Bronchial epithelial cell (primary cell): ENCODE measurements around the gene CEP63. TPM values are rescaled to one million over a fixed set of nuclear protein-coding genes. Genes with fewer than 3 reads are reported as not detected.

ENCODE experiments used
- DNase-seq: peaks from one replicate; pipeline ENCODE4 v3.0.0-alpha.2; 2010; ENCODE audit warnings: low read depth
- FAIRE-seq: peaks from 2 replicates; lab custom pipeline; 2011; peaks lifted over from hg19 to GRCh38; lab: Jason Lieb, UNC
- H3K27me3 ChIP-seq: 2 replicates; pipeline ENCODE4 v1.5.1; 2011; ENCODE audit warnings: low read length; ENCODE audit not compliant: control insufficient read depth, insufficient read depth
- H3K36me3 ChIP-seq: 2 replicates; pipeline ENCODE4 v1.5.1; 2011; ENCODE audit warnings: low read length; ENCODE audit not compliant: control insufficient read depth, insufficient read depth
- H3K4me3 ChIP-seq: 2 replicates; pipeline ENCODE4 v1.5.1; 2011; ENCODE audit warnings: mild to moderate bottlenecking, low read depth, low read length, control low read depth
- CTCF ChIP-seq: IDR thresholded peaks from 2 replicates; pipeline ENCODE4 v1.5.1; 2011; ENCODE audit warnings: mild to moderate bottlenecking, moderate library complexity, low read length, control low read depth, inconsistent platforms; ENCODE audit not compliant: insufficient read depth, severe bottlenecking
- total RNA-seq: library from RNA; depleted of rRNA; stranded (reverse); fragments of >200 nt; gene quantifications from 2 replicates; pipeline ENCODE4 v1.2.1, GENCODE V29; 2014

CEP63 gene
- total RNA-seq, 1 donor from 2014 or later = 10.3 TPM

DNA sequence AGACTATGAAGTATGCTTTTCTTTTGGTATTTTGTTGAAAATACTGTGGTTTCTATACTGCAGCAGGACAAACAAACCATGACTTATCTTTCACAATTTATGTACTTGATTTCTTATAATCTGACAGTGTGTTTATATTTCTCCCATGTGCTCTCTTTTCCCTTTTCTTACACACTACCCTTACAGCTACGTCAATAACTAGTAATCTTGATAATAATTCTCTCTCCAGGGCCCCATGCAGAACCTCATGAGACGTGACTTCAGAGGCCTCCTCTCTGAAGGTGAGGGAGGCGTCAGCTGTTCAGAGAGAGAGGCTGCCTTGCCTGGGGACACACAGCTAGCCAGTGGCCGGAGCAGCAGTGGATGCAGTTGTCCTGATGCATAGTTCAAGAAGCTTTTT lies 129.1 kb downstream of the CEP63 start:
- Histone ChIP-seq H3K27me3 (peaks cover 2% of the 10 kb centered on the region), H3K36me3 (no peaks in the 10 kb centered on the region), H3K4me3 (no peak overlapping the region)
- no peak for DNase-seq
- no peak for TF ChIP-seq CTCF
- FAIRE-seq = no peak

DNA sequence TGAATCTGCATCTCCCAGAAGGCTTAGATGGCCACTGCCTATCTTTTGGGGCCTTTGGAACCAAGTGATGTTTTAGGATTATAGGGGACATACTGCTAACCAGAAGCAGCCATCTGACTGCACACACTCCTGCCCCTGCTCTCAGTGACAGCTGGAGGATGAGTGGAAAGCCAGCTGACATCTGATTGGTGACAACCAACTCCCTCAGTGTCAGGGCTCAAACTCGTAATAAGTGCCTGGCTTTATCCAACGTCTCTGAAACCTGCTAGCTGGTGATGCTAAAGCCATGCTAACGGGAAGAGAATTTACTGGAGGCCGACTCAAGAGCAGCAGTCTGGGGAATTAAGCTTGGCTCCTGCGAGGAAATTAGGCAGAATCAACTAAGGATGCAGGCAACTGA lies 129.9 kb downstream of the CEP63 start:
- TF ChIP-seq CTCF = no peak
- DNase-seq = no peak
- Histone ChIP-seq H3K4me3 (no peak overlapping the region), H3K27me3 (no peaks in the 10 kb centered on the region), H3K36me3 (no peaks in the 10 kb centered on the region)
- no peak for FAIRE-seq

- no peak for FAIRE-seq
- H3K36me3 ChIP-seq = no peaks in the 10 kb centered on the region
Measured at GRCh38 chr3:134617608-134618477, 132.0 kb downstream of the CEP63 start.

DNA sequence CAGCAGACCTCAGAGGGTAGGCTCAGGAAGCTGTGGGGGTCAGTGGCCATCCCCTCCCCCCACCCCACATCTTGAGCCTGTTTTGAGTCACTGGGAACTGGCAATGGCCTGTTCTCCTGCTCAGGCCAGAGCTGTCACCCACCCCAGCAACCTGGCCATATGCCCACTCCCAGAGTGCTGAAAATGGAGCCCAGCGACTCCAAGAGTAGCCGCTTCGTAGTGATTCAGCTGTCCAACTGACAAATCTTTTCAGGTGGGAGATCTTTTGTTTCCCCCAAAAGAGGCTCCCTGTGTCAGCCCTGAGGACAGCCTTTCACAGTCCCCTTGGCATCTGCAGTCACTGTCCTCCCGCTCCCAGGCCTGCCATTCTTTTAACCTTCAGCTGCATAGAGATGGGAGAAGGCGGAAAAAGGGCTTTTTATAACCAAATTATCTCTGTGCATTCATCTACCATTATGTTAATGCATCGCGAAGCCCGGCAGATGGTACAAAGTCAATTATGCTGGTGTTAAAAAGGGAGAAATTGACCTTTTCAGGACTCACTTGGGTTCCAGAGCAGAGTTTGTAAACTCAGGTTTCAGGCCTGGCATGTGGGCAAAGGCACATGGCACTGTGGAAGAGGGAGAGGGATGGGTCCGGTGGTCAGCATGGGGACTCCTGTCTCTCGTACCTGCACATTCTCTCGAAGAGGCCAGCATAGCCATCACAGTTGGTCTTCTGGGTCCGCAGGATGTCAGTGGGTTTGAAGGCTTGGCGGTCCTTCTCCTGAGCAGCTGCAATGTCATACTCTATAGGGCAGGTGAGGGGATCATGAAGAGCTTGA lies 132.8 kb downstream of the CEP63 start:
- Histone ChIP-seq H3K4me3 (no peak overlapping the region), H3K27me3 (no peaks in the 10 kb centered on the region), H3K36me3 (no peaks in the 10 kb centered on the region)
- no peak for FAIRE-seq
- no peak for DNase-seq
- no peak for TF ChIP-seq CTCF

More at GRCh38 chr3:134617608-134618477, 132.0 kb downstream of the CEP63 start:
- no peak overlapping the region for H3K4me3 ChIP-seq
- no peak for DNase-seq
- no peak for TF ChIP-seq CTCF
- no peaks in the 10 kb centered on the region for H3K27me3 ChIP-seq

DNA sequence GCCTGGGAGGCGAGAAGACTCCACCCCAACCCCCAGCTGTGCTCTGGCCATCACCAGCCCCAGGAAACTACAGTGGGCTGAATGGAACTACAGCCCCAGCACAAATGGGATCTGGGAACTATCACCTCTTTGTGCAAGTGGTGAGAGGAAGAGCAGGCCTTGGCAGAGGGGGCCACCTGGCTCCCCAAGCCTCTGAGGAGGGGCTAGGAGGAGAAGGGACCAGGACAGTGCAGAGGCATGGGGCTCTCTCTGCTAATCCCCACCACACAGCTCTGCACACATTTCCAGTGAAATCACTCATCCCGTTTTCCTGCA lies 133.4 kb downstream of the CEP63 start:
- no peak overlapping the region for H3K4me3 ChIP-seq
- H3K36me3 ChIP-seq = no peaks in the 10 kb centered on the region
- no peak for DNase-seq
- no peak for TF ChIP-seq CTCF
- H3K27me3 ChIP-seq = no peaks in the 10 kb centered on the region
- no peak for FAIRE-seq
